ENCODE results near the gene SEMA4D.

SEMA4D gene

DNA sequence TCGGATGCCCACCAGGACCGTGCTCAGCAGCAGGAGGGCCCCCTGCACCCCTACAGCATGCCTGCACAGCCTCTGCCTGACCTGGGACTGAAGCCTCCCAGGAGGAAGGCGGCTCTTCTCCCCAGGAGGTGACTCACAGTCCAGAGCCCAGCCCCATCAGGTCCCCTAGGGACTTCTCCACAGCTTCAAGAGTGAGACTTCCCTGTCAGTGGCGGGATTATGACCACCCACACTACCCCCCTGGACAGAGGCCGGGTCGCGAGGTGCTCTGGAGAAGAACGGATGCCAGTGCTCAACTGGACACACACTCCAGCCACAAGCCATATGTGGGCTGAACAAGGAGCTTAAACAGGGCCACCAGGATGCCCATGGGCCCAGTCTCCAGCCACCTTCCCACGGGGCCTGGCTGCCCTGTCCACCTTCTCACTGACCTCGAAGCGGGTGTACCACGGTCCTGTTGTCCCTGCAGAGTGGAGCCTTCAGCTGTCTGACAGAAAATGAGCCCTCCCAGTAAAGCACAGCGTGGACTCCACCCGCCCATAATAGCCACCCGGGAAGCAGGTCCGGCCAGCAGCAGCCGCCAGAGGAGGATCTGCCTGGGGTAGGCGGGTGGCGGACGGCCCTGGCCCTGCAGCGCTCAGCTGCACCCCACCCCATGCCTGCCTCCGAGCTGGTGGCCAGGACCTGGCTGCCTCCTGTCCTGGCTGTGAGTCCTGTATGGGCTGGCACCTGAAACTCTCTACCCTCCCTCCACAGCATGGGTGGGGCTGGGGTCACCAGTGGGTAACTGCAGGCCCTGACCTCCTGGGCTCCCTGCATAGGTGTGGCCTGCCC is 54.7 kb downstream of the SEMA4D start:
- DNase-seq, result peak; percentile 45

DNA sequence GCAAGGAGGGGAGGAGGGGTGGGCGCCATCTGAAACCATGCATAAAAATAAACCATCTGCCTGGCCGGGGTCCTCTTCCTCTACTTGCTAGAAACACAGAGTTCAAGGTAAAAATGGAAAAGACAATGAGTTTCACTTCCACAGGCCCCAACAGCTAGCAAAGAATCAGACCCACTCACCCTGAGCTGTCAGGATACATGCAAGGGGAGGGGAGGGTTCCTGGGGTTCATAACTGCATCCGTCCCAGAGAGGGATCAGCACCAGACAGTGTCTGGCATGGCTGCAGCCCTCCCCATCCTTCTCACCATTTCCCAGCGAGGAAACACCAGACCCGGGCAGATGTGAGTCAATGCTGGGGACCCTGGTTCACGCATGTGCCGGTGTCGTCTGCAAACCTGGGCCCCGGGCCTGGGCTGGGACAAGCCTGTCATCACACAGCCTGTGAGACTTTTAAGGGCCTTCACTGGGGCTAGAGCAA is 55.4 kb downstream of the SEMA4D start:
- no peak for DNase-seq

DNA sequence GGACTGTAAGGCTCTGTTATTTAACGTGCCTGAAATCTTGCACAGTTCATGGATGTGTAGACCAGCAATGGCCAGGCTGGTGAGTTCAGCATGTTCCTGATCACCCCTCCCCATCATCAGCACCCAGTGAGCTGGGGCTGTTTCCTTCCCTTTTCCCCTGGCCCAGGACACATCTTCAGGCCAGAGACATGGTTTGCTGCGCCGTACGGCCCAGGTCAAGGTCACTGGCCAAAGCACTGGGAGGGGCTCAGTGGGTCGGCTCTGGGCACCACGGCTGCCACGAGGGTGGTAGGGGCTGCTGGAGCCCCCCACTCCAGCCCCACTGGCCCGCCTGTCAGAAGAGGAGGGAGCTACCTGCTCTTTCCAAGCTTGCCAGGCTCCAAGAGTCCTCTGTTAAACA is 55.9 kb downstream of the SEMA4D start:
- no peak for DNase-seq

DNA sequence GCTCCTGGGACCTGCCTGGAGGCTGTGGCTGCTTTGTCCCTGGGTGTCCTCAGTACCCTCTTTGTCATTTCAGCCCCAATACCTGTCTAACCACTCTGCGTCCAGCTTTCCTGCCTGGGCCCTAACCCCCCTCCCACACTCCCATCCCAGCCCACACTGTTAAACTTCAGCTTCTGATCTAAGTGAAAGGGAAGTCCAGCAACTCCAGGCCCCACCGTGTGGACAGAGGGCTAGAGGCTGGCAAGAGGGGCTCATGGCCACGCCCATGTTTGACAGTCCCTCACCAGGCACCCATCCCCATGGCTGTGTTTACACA is 56.3 kb downstream of the SEMA4D start:
- DNase-seq, result no peak

DNA sequence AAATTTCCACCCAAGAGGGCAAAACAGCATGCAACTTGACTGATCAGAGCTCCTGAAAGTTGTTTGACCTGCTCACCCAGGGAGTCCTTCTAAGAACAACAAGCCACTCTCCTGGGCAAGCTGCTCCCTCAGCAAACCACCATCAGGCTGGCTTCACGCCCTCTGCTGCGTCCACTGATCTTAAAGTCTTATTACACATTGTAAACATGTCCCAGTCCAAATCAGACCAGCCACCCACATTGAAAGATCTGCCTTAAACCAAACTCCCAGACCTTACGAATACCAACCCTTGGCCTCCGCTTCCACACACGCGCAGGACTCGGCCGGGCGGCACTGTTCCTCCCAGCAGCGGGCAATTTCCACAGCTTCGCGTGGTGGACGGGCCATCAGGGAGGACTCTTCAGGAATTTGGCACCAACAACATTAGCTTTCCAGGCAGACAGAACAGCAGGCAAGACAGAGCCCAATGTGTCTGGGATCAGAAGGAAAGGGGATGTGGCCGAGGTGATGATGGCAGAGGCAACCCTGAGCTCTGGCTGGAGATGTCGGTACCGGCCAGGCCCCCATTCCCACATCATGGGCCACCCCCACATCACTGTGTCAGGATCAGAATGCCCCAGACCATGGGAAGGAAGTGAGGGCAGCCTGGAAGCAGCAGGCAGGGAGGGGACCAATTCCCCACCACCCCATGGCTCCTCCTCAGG is 56.8 kb downstream of the SEMA4D start:
- DNase-seq, result no peak

DNA sequence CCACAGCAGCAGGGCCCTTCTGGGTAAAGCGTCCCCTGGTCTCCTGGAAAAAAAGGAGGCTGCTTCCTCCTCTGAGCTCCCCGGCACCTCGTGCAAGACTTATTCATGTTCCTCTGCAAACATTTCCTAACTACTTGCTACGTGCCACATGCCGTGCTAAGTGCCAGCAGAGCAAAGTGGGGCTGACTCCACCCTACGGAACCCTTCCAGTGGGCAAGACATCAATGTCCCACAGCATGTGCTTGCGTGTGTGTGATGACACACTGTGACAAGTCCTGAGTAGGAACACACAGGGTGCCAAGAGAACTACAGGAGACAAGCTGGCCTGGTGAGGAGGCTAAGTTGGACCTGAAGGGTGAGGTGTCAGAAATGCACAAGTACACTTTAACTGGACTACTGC is 57.4 kb downstream of the SEMA4D start:
- DNase-seq, result peak; percentile 92

DNA sequence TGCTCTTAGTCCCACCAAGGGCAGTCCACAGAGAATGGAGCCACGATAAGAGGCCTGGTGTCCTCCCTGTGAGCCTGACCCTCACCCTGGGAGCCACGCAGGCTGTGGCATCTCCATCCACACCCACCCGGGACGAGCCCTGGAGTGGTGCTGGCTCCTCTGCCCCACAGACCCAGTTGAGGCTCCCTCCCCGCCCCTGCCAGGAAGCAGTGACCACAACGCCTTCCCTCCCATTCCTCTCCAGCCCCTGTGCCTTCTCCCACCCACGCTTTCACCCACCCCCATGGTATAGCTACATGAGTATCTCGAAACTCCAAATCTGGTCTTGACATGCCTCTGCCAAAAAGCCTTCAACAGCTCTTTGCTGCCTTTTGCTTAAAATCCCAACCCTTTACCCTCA is 57.9 kb downstream of the SEMA4D start:
- DNase-seq, result no peak

DNA sequence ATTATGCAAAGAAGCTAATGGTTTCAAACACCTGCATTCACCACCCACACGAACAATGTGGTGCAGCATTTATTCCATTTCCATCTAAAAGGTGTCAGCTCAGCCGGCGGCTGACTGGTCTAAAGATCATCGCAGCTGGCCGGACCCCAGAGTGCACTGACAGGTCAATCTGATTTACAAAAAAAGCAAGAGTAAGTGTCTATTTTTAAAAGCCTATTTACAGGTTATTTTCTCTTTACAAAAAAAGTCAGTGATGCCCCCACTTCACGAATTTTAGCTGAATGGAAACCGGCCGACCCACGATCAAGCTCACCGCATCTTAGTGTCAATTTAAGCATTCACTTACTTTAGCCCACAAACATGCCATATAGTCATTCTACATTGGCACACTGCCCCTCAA is 58.3 kb downstream of the SEMA4D start:
- DNase-seq, result no peak

DNA sequence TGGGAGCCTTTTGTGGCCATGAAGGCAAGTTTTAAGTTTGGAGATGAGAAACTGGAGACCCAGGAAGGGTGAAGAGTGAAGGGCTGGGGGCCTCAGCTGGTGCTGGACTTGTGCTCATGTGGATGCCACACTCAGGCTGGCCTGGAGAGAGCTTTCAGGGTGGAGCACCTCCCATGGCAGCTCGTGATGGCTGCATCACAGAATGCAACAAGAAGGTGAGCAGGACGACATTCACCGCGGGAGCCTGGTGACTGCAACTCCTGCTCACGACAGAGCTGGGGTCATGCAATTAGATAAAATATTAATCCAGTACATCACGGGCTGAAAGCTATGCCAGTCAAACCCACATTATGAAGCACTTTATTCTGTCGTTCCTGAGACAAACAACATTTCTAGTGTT is 59.7 kb downstream of the SEMA4D start:
- DNase-seq, result no peak

DNA sequence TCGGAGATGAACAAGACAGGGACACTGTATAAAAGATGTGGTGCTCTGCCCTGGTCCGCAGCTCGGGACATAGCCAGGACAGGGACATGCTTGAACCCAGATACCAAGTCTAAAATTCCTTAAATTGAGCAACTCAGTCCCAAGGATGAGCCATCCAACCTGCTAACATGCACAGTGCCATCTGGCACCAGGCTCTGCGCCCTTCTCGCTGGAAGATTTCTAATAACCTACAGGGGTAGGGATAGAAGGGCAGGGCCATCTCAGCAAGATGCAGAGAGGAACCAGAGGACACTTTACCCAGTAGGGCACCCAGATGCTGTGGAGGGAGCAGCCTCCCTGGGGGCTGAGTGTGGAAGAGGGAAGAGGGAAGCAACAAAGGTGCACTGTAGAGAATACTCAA is 60.1 kb downstream of the SEMA4D start:
- no peak for DNase-seq

DNA sequence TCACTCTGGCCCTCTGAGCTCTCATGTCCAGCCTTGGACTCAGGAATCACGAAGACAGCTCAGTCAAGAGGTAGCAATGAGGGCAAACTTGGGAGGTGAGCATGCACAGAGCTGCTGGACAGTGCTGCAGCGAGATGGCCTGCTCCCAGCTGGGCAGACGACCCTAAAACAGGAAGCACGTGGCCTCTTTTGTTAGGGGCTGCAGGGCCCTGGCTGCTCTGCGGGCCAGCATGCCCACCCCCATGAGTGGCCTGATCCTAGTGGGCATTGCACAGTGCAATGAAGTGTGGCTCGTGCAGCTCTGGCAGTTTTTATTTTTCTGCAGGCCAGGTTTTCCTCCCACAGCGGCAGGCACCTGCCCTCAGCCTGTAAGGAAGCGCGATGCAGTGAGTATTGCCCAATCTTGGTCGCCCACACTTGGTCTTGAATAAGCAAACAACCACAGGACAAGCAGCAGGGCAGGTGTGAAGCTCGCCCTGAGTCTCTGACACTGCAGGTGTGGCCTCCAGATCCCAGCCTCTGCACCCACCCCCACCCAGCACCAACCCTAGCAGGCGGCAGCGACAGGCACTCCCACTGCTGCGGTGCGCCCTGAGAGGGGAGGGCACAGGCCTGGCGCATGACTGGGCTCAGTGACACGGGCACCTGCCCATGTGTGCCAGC is 60.8 kb downstream of the SEMA4D start:
- DNase-seq, result no peak

DNA sequence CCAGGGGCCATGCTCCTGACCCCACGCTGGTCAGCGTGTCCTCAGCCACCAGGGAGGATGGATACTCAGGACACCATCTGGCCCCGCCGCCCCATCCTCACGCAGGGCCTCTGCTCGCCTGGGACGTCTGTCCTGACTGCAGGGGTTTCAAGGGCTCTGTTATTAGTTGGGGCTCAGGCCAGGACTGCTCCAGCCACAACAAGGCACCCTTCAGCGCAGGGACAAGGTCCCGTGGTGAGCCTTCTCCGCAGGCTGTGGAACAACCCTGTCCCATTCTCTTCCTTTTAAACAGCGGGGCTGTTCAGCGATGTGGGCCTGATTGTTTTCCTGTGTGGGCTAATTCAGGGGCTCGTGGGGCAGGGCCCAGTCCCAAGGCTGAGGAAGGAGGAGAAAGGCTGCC is 61.6 kb downstream of the SEMA4D start:
- no peak for DNase-seq

DNA sequence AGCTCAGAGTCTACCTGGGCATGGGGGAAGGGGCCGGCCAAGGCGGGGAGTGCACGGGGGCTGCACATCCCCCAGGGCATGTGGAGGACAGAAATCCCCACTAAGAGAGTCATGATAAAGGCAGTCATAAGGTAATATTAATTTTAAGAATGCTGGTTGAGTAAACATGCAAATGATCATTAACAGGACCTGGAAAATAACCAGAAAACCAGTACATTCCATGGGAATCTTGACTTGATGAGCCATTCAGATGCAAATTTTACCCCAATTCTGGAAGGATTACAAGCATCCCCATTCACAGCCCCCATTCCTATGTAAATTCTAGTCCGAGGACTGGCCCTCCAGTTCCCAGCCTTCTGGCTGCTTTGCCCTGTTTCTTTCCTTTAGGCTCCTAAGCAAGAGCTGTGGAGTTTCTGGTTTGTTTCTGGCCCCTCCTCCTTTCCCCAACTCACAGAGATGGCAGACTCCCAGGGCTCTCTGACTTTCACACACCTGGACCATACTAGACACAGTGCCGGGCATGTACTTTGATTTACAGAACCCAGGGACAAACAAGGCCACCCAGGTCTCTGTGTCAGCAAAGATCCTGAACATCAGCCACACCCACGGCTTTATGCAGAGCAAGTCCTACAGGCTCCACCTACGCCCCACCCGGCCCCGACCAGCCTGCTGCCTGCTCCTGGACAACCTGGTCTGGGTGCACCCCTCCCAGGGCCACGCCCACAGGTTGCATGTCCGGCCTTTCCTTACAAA is 62.7 kb downstream of the SEMA4D start:
- no peak for DNase-seq

DNA sequence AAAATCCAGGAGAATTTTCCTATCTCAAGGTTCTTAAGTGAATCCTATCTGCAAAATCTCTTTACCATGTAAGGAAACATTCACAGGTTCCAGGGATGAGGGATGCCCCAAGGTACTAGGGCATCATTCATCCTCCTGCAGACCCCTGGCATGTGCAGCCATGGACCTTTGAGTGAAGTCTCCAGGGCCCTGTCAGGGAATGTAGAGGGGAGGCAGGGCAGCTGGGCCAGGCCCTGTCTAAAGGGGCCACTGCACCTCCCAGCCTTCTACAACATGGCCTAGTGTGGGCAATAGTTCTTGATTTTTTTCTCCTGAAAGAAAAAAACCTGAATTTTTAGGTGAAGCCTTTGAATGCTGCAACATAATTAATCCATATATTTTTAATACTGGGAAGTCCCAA is 63.3 kb downstream of the SEMA4D start:
- no peak for DNase-seq

DNA sequence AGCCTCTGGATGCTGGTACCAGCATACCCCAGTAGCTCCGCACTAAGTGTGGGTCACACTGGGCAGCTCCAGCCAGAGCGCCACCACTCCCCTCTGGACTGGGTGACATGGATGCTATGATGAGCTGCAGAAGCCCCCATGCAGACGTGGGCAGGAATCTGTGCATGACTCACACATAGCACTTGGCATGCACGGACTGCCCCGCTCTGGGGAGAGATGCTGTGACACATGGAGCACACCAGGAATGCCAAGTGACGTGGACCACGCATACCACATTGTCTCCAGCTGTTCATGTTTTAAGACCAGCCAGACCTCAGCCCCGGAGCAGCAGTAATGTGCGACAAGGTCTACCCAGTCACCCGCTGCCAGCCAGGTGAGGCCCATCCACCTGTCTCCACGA is 64.1 kb downstream of the SEMA4D start:
- DNase-seq, result no peak

DNA sequence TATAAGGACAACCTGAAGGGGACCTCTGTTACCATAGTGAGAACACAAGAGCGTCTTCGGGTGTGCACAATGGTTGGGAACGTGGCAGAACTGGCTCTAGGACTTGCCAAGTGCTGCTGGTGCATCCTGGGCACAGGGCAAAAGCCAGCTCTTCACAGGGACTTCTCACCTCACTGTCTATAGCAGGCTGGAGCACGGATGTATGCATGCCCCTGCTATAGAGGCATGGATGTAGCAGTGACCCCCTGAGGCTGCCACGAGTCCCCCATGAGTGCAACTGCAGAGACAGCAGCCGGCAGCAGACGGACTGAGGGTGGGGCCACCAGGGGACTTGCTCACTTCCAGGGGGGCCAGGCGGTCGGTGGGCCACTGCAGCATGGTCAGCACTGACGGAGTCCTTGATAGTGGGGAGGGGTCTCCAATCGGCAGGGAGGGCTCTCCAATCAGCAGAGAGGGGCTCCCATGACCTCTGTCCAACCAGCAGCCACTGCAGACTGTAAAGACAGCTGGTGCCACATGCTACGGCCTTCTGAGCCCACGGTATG is 64.9 kb downstream of the SEMA4D start:
- no peak for DNase-seq

DNA sequence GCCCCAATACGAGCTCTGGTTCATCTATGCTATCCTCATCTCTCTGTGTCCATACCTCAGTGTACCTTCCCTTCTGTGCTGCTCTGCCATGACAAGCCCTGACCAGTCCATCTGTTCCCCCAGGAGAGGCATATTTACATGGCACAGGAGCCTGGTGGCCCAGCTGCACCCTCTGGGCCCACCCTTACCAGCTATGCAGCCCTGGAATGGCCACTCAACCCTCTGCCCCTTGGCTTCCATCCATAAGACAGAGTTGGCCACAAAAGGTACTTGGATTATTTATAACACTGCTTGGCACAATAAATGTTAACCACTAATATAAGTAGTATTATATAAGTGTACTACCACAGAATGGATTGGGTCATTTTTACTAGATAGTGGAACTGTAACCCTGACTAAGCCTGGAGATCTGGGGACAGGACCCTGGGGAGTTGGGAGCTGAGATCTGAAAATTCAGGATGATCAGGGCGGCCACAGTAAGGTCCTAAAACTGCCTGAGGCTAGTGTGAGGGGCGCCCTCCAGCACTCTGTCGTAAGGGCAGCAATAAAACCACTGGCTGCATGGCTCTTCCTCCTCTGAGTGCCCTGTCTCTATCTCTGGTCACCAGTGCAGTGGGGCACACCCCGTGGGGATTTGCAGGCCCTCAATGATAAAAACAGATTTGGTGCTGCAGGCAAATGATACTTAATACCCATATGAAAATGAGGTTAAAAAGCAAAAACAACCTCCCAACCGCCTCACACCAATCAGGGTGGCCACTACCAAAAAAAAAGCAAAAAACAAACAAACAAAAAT is 65.8 kb downstream of the SEMA4D start:
- DNase-seq, result no peak

DNA sequence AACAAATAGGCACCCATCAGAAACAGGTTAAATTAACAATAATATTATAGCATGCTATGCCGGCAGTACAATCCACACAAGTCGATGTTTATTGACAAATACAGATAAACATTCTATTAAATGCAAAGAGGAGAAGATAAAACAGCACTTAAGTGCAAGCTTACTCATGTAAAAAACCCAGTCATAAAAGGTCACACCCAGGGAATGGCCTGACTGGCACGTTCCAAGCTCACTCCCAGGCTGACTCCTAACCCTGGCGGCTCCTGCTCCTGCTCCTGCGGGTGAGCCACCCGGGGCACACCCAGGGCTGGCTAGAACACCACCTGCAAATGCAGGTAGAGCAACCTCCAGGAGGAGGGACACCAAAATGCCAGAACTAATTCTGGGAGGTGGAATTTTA is 66.9 kb downstream of the SEMA4D start:
- DNase-seq, result no peak

DNA sequence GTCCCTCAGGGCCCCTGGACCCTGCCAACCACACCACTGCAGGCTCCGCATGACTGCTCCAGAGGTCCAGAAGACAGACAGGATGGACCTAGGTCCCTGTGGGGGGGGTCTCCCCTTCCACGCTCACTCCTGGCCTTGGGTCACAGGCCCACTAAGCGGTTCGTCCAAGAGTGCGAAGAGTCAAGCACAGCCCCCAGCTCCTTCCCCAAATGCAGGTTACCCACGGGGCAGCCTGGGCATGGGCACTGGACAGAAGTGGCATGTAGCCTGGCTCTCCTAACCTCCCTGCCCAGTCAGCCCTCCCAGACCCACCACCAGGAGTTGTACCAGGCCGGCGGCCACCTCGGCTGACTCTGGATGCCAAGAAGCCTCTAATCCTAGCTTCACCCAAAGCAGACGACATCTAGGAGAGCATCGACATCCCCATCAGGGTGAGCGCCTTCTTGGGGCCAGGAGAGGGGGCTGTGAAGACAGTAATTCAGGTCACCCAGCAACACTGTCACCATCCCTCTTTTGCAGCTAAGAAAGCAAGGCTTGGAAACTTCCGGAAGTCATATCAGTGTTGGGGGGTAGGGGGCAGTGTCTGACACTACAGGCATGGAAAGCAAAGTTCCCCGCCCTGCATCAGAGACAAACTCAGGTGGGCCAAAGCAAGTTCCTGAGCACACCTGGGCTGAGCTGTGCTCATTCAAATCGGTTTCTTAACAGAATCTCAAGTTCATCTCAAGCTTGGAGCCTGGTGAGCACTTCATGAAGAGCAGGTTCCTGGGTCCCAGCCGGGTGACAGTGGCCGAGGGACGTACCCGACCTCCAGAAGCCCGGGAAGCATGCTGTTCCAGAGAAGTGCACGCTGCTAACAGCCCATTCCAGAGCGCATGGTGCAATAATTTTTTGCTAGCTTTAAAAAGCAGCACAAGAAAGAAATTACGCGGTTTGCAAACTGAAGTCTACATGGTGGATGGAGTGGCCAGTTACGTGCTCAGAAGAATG is 68.7 kb downstream of the SEMA4D start:
- no peak for DNase-seq

DNA sequence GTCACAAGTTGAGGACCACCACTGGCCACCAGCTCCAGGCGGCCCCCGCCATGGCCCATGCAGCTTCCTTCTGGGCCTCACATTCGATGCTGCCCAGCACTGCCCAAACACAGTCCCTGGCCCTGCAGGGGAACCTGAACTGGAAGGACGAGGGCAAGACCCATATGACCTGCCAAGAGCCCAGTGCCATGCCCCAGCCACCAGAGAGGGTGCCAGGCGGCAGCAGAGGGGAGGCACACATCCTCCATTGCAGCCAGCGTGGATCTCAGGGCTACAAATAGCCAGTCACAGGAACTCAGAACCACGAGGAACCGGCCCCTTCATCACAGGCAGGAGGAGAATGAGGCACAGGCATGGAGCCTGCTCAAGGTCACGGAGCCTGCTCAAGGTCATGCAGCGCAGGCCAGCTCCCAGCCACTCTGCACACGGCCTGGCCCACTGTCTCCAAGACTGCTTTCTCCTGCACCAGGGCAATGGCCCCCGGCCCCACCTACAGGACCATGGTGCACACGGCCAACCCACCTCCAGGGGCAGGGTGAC is 69.6 kb downstream of the SEMA4D start:
- no peak for DNase-seq
